ENCODE data around the gene LIPT1.
"Not testable (repeated sequence)": the region's sequence is repeated elsewhere in the genome, so short reads cannot be mapped to it uniquely, and the experiment has no call there.

Gene LIPT1

GRCh38 chr2:99154643-99155536 is at the start of gene LIPT1, which contains the start of gene TSGA10:
Gene LIPT1, plus strand, starts transcription at chr2:99154967. Its CDS starts 6,991 bp downstream, at chr2:99161958.
Gene TSGA10, minus strand, starts transcription at chr2:99154942. Its CDS starts 45,503 bp downstream, at chr2:99109439.
- DNase-seq (ENCODE audit: low spot score) = peak; percentile 93

DNA sequence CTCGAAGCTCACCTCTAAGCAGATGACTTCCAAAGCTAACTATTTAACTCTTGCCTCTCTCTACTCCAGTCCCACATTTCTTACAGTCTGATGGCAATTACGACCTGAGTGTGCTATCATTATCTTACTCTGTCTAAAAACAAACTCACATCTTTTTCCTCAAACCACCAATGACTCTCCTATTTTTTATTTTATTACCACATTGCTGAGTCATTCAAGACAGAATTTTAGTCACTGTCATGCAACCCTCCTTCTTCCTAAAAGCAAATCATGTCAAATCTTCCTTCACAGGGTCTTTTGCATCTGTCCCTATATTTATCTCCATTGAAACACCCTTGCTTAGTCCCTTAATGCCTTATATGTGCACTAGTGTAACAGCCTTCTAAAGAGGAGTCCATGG is 47.9 kb upstream of the LIPT1 start:
- DNase-seq (ENCODE audit: low spot score) = peak; percentile 7

DNA sequence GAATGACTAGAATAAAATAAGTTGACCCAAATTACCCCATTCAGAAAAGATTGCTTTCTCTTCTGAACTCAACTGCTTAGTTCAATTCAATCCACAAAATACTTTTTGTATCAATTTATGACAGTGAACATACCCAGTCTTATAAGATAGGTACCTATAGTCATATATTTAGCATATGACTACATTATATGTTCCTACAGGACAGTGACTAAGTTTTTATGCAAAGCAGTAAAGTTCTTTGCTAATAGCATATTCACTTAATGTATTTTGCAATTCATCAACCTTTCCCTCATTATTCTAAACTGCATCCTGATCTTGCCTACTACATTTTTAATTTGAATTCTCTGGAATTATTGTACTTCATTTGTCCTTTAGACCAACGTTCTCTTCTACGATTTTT is 43.5 kb upstream of the LIPT1 start:
- DNase-seq (ENCODE audit: low spot score) = no peak

- no peak for DNase-seq (ENCODE audit: low spot score)
These were observed 42.8 kb upstream of the LIPT1 start for GRCh38 chr2:99111945-99112344.

- no peak for DNase-seq (ENCODE audit: low spot score)
These were observed 42.1 kb upstream of the LIPT1 start for GRCh38 chr2:99112617-99113016.

- DNase-seq (ENCODE audit: low spot score) = no peak
These were observed 26.8 kb upstream of the LIPT1 start for GRCh38 chr2:99127981-99128380.

- not testable (repeated sequence) for DNase-seq (ENCODE audit: low spot score)
These were observed 19.7 kb upstream of the LIPT1 start for GRCh38 chr2:99135044-99135556.

DNA sequence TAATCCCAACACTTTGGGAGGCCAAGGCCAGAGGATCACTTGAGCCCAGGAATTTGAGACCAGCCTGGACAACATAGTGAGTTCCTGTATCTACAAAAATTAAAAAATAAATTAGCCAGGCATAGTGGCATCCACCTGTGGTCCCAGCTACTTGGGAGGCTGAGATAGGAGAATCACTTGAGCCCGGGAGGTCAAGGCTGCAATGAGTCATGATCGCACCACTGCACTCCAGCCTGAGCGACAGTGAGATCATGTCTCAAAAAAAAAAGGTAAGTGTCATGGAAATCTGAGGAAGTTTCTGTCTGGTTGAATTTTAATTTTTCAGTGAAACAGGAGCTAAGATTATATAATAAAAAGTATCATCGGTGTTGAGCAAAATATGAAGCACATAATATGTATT is 15.8 kb upstream of the LIPT1 start:
- DNase-seq (ENCODE audit: low spot score) = no peak

- no peak for DNase-seq (ENCODE audit: low spot score)
These were observed 14.5 kb upstream of the LIPT1 start for GRCh38 chr2:99140056-99140859.

DNA sequence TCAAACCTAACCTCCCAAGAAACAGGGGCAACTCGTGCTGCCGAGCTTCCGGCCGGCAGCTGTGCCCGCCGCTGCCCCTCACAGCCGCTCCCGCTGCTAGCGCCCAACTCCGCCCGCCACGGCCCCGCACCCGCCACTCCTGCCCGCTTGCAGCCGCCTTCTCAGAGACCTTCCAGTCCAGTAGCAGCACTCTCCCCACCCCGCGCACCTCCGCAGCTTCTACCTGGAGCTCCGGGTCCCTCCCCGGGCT is 14.0 kb upstream of the LIPT1 start:
- DNase-seq (ENCODE audit: low spot score) = no peak

DNA sequence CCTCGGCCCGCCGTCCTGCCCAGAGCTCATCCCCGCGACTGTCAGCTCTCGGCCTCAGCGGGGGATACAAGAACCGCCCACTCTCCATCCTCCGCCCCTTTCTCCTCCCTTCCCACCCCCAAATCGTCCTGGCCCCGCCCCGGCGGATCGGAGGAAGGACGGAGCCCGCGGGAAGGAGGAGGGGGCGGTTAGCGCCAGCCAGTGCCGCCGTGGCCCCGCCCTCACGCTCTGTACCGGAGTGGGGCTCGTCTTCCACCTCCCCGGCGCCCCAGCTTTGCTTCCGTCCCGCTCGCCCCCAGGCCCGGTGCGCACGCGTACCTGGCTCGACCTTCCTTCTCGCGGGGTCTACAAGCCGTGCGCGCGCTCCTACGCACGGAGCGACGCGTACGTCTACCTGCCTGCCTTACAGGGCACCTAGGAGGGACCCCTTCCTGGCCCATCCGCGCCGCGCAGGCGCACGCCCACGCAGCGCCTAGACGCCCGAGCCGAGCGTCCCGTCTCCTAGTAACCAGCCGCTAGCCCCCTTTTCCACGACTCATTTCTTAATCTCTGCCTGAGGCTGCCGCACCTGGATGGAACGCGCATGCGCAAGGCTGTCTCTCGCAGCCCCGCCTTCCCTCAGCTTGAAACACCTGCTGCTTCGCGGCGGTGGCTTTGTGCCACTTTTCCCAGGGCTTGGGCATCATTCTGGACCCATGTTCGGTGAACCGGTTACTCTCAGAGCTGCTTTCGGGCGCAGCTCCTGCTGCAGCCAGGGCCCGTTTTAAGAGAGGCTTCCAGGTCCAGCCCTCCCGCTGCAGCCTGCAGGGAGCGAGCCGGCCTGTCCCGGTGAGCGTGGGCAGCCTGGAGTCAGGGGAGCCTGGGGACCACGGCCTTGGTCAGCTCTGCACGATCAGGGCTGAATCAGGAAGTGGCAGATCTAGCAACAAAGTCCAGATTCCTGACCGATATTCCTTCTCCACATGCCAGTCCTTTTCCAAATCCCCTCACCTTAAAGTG is 13.4 kb upstream of the LIPT1 start, which contains the start of gene C2orf15:
TSS of gene C2orf15 (plus strand) at position 598 of the 999 bp plus-strand sequence. CDS start 8,852 bp downstream, outside the sequence.
- DNase-seq (ENCODE audit: low spot score) = peak; percentile 95

- no peak for DNase-seq (ENCODE audit: low spot score)
These were observed 4.1 kb upstream of the LIPT1 start for GRCh38 chr2:99150706-99151105.

- no peak for DNase-seq (ENCODE audit: low spot score)
These were observed 2.4 kb upstream of the LIPT1 start for GRCh38 chr2:99152199-99152895.

GRCh38 chr2:99153921-99154604 is 704 bp upstream of the LIPT1 start:
- DNase-seq (ENCODE audit: low spot score) = no peak

- no peak for DNase-seq (ENCODE audit: low spot score)
These were observed 2.1 kb downstream of the LIPT1 start for GRCh38 chr2:99156891-99157290.

DNA sequence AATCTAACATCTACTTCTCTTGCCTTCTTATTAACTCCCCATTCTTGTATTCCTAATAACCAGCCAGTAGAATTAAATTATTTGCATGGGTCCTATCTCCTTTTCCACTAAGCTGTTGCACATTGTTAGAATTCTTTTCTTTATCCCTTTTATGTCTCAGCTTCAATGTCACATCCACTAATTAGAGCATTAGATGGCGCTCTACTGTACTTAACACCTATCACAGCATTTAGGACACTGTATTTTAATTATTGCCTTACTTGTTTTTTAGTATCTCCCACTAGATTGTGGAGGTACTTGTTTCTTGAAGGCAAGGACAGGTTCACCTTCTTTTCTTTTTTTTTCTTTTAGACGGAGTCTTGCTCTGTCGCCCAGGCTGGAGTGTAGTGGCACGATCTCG is 3.8 kb downstream of the LIPT1 start:
- no peak for DNase-seq (ENCODE audit: low spot score)

- no peak for DNase-seq (ENCODE audit: low spot score)
These were observed 4.8 kb downstream of the LIPT1 start for GRCh38 chr2:99159594-99159993.

DNA sequence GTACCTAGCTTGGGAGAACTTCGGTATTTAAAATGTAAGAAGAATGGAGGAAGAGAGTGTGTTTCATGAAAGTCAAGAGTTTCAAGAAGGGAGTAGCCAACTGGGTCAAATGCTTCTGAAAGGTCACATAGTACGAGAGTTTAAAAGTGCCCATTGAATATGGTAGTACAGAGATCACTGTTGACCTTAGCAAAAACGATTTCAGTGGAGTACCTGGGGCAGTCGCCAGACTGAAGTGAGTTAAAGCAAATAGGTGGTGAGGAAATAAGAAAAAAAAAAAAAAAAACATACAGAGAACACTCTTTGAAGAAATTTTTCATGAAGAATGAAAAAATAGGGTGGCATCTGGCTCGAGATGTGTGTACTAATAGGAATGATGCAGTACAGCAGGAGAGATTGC is 11.5 kb downstream of the LIPT1 start:
- no peak for DNase-seq (ENCODE audit: low spot score)

DNA sequence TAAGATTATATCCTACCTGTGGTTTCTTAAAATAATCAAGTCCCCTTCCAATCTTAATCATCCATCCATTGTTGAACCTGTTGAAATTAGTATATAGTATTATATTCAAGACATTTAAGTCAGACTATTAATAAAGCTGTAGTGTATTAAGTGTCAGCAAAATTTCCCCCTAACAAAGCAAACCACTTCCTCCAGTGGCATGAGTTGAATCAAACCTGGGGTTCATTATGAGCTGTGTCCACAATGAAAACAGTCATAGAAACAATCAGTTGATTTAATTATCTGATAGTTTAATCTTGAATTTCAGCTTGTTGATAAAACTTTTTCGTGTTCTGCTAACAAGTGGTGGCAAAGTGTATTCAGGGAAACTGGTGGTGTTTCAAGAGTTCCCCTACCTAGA is 14.8 kb downstream of the LIPT1 start:
- peak; percentile 37 for DNase-seq (ENCODE audit: low spot score)

GRCh38 chr2:99171377-99172140 is 16.8 kb downstream of the LIPT1 start:
- no peak for DNase-seq (ENCODE audit: low spot score)
